HCEC 1CT (cell line): ENCODE measurements around the gene TNS1.

ENCODE experiments used
- DNase-seq: peaks from one replicate; pipeline ENCODE4 v3.0.0-alpha.2; 2017

TNS1 gene

GRCh38 chr2:217909156-217909820, 93.5 kb downstream of the TNS1 start:
- DNase-seq: no peak

GRCh38 chr2:217908544-217908943, 94.3 kb downstream of the TNS1 start:
- no peak for DNase-seq

GRCh38 chr2:217907266-217907665, 95.5 kb downstream of the TNS1 start:
- no peak for DNase-seq

- no peak for DNase-seq
Measured at GRCh38 chr2:217906798-217907197, 96.0 kb downstream of the TNS1 start.

GRCh38 chr2:217905896-217906295, 96.9 kb downstream of the TNS1 start:
- no peak for DNase-seq

- no peak for DNase-seq
Measured at GRCh38 chr2:217905395-217905794, 97.4 kb downstream of the TNS1 start.

GRCh38 chr2:217904614-217904965, 98.2 kb downstream of the TNS1 start:
- DNase-seq: no peak

GRCh38 chr2:217903859-217904613, 98.8 kb downstream of the TNS1 start:
- DNase-seq: no peak

- DNase-seq: no peak
Measured at GRCh38 chr2:217903142-217903858, 99.5 kb downstream of the TNS1 start.

GRCh38 chr2:217902379-217903141, 100.2 kb downstream of the TNS1 start:
- peak; percentile 64 for DNase-seq

GRCh38 chr2:217901835-217902378, 100.9 kb downstream of the TNS1 start:
- peak; percentile 76 for DNase-seq

- DNase-seq: no peak
Measured at GRCh38 chr2:217901400-217901799, 101.4 kb downstream of the TNS1 start.

GRCh38 chr2:217900780-217901360, 101.9 kb downstream of the TNS1 start:
- no peak for DNase-seq

GRCh38 chr2:217900010-217900779, 102.6 kb downstream of the TNS1 start:
- DNase-seq: no peak

GRCh38 chr2:217899231-217900009, 103.4 kb downstream of the TNS1 start:
- peak; percentile 90 for DNase-seq

GRCh38 chr2:217897816-217898806, 104.7 kb downstream of the TNS1 start:
- no peak for DNase-seq

- no peak for DNase-seq
Measured at GRCh38 chr2:217897091-217897715, 105.6 kb downstream of the TNS1 start.

- DNase-seq: no peak
Measured at GRCh38 chr2:217895070-217895635, 107.6 kb downstream of the TNS1 start.

GRCh38 chr2:217893440-217893839, 109.4 kb downstream of the TNS1 start:
- no peak for DNase-seq
